GM21619 (cell line): ENCODE data around the gene PAPPA.

Experiments used
- ATAC-seq: cut with Tn5 transposase; IDR thresholded peaks from one replicate; pipeline ENCODE4 v1.9.1; 2021; ENCODE audit not compliant: unreplicated experiment

The PAPPA gene

DNA sequence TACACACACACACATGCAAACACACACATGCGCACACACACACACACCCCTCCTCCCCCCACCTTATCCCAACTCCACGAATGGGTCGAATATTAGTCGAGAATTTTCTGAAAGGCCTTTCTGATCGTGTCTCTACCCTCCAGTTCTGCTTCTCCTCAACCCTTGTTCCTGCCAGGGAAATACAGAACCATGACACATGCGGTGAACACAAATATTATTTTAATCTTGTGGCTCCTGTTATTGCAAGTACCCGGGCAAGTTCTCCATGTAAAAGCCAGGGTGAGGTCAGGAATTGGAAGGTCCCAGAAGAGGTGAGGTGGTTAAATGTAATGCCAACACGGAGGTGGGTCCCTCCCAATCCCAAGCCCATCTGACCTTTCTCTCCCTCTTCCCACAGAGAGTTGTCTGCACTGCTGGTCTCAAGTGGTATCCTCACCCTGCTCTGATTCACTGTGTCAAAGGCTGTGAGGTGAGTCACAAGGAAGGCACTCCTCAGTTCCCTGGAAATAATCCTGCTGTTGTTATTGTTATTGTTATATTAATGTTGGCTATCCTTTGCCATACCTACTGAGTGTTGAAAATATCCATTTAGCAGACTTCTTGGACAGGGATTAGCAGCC, 223.7 kb downstream of the PAPPA start:
- no peak for ATAC-seq

- no peak for ATAC-seq
These were observed 225.3 kb downstream of the PAPPA start for GRCh38 chr9:116378873-116379272.

- no peak for ATAC-seq
These were observed 226.2 kb downstream of the PAPPA start for GRCh38 chr9:116379821-116380220.

DNA sequence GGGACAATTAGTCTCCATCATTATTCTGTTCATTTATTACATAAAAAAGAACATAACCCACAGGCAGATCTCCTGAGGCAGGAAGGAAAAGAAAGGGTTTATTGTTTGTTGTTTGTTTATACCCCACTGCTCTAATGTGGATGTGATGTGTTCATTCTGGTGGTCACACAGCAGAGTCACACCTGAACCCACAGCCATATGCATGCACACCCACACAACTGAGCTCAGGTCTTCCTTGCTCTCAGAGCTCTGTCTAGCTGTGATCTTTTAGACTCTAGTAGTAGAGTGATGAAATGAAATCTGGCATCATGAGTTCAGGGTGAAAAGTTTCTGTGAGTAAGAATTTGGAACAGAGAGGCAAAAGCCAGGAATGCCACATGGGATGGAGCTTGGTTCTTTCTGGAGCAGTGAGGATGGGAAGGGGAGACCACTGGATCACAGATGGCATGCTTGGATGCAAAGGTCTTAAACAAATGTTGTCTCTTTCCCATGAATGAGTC, 227.0 kb downstream of the PAPPA start:
- no peak for ATAC-seq

DNA sequence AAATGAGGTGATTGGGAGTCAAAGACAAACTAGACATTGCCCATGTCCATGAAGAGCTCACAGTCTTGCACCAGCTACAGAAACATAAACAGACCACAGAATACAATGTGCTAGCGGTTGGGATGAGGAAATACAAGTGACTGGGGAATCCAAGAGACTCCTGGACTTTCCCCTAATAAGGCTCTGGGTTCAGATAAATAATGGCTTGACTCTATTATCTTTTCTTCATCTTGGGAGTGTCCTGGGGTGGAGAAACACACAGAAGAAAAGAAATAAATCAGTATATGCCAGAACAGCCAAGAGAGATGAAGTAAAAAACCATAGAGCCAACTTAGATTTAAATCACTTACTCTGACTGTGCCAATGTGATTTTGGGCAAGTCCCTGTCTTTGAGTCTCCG, 227.8 kb downstream of the PAPPA start:
- no peak for ATAC-seq

DNA sequence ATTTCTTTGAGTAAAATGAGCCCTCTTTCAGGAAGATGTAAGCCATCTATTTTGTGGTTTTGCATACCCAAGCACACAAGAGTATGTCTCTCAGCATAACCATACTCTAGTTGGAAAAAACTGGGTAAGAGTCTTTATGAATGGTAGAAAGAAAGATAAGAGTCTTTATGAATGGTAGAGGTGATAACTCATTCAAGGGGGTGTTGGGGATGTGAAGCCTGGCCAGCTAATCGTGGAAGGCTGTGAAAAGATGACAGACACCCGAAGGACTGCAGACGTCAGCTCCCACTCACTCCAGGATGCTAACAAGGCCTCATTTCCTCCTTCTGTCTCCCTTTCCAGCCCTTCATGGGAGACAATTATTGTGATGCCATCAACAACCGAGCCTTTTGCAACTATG, 228.5 kb downstream of the PAPPA start:
- no peak for ATAC-seq

DNA sequence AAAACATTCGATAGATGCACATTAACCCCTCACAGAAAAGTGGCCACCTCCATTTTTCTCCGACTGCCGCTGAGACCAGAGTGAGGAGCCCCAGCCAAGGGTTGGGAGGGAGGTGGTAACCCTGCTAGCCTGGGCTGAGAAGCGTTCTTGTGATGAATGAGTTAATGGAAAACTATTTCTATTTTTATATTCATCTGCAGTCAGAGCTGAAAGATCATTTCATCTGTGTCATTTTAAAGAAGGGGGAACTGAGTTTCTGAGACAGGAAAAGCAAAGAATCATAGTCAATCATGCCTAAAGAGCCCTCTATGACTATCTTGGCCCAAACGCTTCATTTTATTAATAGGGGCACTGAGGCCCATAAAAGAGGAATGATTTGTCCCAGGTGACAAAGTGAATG, 229.5 kb downstream of the PAPPA start:
- no peak for ATAC-seq

DNA sequence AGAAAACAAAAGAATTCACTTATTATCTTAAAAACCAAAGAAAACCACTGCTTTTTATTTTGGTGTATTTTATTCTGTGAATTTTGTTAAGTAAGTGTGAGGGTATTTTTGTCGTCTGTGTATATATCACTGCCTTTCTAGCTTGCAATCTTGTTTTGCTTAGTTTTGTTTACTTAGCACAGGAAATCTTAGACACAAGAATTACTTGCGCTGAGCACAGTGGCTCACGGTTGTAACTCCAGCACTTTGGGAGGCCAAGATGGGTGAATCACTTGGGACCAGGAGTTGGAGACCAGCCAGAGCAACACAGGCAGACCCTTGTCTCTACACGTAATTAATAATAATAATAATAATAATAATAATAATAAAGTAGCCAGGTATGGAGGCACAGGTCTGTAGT, 230.3 kb downstream of the PAPPA start:
- ATAC-seq, result no peak

GRCh38 chr9:116387934-116388698, 234.5 kb downstream of the PAPPA start:
- peak; percentile 61 for ATAC-seq

GRCh38 chr9:116389541-116390302, 236.1 kb downstream of the PAPPA start:
- no peak for ATAC-seq

- peak; percentile 60 for ATAC-seq
These were observed 237.0 kb downstream of the PAPPA start for GRCh38 chr9:116390303-116391228.

DNA sequence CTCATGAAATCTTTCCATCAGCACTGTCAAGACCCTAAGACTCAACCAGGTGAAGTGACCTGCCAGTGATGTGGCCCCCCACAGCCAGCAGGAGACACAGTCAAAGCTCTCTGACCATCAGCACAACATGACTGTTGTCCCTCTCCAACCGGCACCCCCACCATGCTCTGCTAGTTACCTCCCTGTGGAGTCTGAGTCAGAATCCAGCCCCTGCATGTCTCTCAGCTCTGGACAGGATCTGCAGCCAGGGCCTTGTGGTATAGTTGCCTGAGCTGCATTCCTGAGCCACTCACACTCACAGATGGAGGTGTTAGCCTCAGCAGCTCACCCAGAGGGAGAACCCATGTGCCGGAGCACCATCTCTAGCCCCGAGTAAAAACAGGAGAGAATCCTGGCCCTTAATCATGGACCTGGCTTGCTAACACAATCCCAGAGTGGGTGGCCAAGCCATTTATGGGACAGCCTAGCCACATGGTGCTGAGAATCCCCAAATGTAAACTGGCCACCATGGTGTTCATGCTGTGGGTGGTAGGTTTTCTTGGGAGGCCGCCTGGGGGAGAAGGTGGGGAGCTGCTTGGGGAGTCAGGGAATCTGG, 237.8 kb downstream of the PAPPA start:
- ATAC-seq, result no peak

GRCh38 chr9:116393198-116393597, 239.6 kb downstream of the PAPPA start:
- no peak for ATAC-seq

- ATAC-seq, result no peak
These were observed 240.5 kb downstream of the PAPPA start for GRCh38 chr9:116394070-116394469.

DNA sequence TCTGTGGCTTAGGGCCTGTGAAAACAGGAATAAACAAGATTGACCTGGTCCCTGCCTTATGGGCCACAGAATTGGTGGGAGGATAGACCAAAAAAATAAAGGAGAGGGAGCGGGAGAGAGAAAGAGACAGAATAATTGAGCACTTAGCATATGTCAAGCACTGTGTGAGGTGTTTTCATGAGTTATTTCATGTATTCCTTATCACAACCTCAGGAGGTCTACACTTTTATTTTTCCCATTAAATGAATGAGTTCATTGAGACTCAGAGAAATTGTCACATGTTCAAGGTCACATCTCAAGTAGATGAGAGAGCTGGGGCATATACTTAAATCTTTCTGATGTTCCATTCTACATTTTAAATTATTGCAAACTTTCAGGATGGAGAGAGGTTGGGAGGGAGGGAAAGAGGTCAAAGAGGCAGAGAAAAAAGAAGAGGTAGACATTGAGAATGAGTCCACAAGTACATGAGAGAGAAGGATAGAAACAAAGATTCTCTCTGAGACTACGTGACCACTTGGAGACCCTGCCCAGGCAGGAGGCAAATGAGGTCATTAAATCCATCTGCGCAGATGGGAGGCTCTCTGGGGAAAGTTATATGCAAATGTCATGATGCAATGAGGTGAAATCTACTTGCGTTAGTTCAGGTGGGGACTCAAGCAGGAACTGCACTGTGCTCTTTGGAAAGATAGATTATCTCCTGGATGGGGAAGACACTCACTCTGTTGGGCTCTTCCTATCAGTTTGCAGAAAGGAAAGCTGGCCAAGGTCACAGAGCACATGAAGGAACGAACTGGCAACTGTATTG, 241.5 kb downstream of the PAPPA start:
- ATAC-seq, result no peak

GRCh38 chr9:116395699-116396037, 242.1 kb downstream of the PAPPA start:
- ATAC-seq, result no peak

DNA sequence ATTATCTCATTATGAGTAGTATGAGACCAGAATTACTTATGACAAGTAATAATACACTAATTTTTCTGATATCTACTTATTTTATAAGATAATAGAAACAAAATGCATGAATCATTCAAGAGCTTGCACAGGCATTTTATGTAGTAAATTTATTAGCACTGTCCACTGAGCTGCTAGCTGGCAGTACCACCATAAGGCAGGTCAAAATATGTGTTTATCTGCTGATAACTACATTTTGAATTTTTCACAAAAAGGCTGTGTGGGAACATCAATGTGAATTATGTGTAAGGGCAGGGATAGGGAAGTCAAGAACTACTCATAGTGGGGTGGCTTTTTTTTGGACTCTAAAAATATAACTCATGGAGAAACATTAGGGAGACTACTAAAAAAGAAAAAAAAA, 249.6 kb downstream of the PAPPA start:
- ATAC-seq, result no peak

DNA sequence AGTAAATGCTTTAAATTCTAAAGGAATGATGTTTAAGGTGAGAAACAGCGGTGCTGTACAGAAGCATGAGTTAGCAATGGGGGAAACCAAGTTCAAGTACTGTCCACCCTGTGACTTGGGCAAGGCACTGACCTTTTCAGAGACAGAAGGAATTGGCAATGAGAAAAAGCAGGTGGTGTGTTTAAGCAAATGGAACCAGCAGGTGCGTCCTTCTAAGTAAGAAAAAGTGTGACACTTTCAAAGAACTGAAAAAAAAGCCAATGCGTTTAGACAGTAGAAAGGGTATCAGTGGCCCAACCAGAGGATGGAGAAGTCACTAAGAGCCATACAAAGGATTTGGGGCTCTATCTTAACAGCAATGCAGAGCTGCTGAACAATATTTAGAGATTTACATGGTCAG, 250.6 kb downstream of the PAPPA start:
- ATAC-seq, result no peak

GRCh38 chr9:116405321-116405720, 251.7 kb downstream of the PAPPA start:
- ATAC-seq, result peak; percentile 67

DNA sequence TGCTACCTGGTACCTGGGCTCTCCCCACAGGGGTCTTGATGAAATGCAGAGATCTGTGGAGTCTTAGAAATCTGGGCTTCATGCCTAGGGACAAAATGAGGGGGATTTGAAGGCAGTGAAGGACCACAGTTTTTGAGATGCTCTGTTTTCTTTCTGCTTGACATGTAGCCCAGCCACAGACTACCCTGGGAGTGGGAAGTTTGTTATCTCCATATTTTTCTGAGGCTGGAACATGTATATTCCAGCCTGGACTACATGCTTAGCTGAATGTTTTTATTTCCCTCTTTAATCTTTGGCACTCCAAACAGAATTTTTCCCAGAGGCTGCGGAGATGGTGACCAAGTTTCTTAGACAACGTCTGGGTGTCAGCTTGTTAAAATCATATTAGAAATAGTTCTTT, 252.9 kb downstream of the PAPPA start:
- no peak for ATAC-seq
